Epithelial cell of proximal tubule (primary cell): ENCODE results near the gene KRT83. TPM values are rescaled to one million over a fixed set of nuclear protein-coding genes. Genes with fewer than 3 reads are reported as not detected.

ENCODE experiments used
- DNase-seq: peaks from one replicate; pipeline ENCODE4 v3.0.0-alpha.2; 2011; ENCODE audit warnings: low read depth
- H3K4me3 ChIP-seq: 2 replicates; pipeline ENCODE4 v1.5.1; 2011; ENCODE audit warnings: low read depth, mild to moderate bottlenecking, low read length
- total RNA-seq: library from RNA; depleted of rRNA; stranded (reverse); fragments of >200 nt; gene quantifications from 2 replicates; pipeline ENCODE4 v1.2.3, GENCODE V29; 2015
- TF ChIP-seq, protein P1 (sequence below): conservative IDR thresholded peaks from 2 replicates; pipeline ENCODE4 v1.5.1; 2012; ENCODE audit warnings: low read depth, mild to moderate bottlenecking, low read length

KRT83 gene
- total RNA-seq, 1 donor from 2014 or later: not detected

DNA sequence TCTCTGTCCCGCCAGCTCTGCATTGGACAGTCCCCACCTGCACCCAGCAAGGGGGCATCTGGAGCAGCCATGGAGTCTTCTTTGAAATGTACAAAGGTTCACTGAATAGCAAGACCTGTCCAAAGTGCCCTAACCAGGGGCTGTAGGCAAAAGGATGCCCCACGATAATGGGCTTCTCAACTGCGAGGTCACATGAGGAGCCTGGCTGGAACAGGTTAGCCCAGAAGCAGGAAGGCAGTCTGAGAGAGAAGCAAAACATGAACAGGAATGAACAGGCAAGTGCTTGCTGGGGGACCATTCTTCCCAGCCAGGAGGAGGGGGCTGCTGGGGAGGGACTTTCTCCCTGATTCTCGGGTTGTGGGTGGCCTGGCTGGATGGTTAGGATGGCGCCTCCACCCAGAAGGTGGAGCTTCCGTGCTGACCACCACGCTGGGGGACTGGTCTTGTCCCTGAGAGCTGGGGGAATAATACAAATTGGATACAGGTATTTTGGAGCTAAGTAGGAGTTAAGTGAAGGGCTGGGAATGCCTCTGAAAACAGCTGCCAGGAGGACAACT lies 39.0 kb upstream of the KRT83 start:
- DNase-seq: no peak
- H3K4me3 ChIP-seq: no peak overlapping the region
- TF ChIP-seq, protein P1, sequence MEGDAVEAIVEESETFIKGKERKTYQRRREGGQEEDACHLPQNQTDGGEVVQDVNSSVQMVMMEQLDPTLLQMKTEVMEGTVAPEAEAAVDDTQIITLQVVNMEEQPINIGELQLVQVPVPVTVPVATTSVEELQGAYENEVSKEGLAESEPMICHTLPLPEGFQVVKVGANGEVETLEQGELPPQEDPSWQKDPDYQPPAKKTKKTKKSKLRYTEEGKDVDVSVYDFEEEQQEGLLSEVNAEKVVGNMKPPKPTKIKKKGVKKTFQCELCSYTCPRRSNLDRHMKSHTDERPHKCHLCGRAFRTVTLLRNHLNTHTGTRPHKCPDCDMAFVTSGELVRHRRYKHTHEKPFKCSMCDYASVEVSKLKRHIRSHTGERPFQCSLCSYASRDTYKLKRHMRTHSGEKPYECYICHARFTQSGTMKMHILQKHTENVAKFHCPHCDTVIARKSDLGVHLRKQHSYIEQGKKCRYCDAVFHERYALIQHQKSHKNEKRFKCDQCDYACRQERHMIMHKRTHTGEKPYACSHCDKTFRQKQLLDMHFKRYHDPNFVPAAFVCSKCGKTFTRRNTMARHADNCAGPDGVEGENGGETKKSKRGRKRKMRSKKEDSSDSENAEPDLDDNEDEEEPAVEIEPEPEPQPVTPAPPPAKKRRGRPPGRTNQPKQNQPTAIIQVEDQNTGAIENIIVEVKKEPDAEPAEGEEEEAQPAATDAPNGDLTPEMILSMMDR: no peak

DNA sequence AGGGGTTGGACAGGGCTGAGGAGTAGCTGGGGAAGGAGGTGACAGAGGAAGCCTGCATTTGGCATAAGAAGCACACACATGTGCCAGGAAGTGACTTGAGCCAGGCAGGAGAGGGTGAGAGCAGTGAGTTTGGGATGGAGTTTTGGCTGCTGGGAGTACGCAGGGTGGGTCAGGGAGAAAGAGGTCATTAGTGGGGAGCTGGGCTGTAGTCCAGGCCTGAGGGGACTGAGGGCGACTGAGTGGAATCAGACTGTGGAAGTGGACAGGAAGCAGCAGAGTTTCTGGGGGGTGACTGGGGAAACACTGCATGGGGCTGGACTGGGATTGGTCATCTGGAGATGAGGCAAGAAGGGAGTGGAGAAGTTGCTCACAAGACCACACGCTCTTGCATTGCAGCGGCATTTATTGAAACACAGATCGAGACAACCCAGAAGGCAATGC lies 38.4 kb upstream of the KRT83 start:
- no peak for DNase-seq
- TF ChIP-seq, protein P1: no peak
- H3K4me3 ChIP-seq: no peak overlapping the region

DNA sequence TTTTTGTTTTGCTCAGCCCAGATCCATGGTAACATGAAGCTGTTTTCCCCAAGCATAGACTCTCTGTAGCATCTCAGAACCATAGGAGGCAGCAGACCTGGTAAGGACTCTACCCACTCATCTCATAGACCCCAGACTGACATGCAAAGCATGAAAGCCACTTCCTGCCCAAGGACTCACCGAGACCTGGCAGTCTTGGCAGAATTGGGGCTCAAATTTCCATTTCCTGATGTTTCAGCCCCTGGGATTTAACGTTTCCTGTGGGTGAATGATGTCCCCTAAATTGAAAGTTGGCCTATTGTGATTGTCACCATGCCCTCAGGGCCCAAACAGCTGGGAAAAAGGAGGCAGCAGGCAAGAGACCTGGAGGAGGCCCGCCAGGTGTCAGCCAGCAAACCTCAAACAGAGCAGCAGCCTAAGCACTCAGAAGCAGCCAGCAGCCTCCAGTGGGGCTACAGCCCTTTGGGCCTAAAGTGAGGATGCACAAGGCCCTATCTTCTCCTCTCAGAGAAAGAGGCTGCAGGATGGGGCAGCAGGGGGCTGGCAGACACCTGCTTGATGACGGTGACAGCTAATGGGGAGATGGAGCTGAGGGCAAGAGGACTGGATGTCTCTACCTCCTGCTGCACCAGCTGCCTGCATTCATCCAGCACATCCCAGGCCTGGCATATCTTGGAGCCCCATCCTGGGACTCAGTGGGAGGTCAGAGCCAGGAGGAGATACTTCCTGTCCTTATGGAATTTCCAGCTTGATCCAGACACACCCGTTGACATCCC lies 37.6 kb upstream of the KRT83 start:
- H3K4me3 ChIP-seq: no peak overlapping the region
- TF ChIP-seq, protein P1: no peak
- no peak for DNase-seq

DNA sequence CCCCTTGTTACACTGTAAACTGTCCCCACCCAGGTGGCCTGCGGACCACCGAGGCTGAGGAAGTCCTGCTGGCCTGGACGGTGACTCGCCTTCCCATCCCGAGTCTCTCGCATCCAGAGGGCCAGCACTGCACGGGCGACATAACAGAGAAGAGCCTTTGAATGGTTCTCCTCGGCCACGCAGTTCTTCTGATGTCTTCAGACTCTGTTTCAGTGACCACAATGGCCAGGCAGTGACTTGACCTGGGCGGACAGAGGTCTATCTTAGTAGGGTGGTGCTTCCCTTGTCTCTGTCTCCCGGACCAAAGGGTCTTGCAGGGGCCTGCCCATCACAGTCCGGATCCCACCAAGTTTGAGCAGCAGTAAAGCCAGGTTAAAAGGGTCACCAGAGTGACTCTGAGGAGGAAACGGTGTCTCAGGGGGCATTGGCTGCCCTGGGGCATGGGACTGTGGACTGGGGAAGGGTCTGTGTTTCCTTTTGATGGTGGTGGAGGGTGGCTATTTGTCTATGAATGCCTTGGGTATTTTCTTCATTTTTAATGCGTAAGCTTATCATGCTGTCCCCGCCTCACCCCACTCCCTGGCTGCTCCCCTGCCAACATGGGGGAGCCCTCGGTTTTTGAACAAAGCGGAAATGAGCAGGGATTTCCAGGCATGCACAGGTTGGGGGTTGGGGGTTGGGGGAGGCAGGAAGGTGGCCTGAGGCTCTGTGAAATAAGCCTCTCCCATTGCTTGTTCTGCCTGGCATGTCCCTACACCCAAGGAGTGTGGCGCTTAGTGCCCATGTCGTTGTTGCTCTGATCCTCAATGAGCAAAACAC lies 35.8 kb upstream of the KRT83 start:
- H3K4me3 ChIP-seq: no peak overlapping the region
- TF ChIP-seq, protein P1: no peak
- no peak for DNase-seq

DNA sequence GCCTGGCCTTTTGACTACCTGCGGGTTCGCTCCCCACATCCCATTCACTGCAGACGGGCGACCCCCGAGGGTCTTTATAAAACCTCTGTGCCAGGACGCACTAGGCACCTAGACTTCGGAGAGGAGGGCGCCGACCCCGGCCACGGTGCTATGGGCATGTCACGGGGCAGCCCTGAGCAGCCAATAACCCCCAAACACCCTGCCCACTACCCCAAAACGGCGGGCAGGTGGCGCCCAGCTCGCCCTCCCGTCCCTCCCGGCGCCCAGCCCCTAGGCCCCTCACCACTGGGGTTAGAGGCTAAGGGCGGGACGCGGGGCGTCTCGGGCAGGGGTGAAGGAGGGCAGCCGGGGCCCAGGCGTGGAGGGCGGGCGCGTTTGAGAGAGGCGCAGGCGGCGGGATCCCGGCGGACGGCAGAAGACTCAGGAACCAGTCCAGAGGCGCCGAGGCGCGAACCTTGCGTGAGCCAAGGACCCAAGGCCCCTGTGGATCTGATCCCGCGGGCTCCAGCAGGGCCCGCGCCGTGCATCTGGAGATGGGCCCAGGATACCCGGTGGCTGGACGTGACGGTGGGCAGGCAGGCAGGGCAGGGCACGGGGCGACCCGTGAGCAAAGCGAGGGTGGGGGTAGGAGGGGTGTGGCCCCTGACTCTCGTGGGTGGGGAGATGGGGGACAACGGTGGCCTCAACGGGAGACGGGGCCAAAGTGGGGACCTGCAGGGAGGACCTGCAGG lies 35.0 kb upstream of the KRT83 start:
- TF ChIP-seq, protein P1: no peak
- DNase-seq: no peak
- H3K4me3 ChIP-seq: no peak overlapping the region

DNA sequence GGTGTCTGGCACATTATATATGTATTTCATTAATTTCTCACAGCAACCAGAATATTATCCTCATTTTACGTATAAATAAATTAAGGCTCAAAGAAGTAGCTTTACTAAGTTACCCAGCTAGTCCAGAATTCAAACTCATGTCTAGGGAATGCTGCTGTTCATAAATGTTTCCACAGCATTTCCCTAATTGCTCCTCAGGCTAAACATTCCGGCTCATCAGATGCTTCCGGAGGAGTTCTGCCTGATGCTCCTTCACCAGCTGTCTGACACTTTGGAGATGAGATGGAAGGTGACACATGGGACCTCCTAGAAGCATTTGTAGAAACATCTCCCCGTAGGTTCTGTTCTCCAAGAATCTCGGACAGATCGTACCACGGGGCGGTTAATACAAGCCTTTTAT lies 34.0 kb upstream of the KRT83 start:
- no peak for DNase-seq
- TF ChIP-seq, protein P1: no peak
- no peak overlapping the region for H3K4me3 ChIP-seq
